H1 (cell line): Measurements from ENCODE around the gene MRPL1. TPM values are rescaled to one million over a fixed set of nuclear protein-coding genes. Genes with fewer than 3 reads are reported as not detected.

Experiments used
- CTCF ChIA-PET: fragments of 300-600 bp; sonication (Branson Sonifier 250); formaldehyde crosslinking; loops from one replicate; lab custom pipeline; 2021; ENCODE audit not compliant: partially characterized antibody; lab: Charles Lee
- POLR2A ChIA-PET: fragments of 300-600 bp; sonication (Branson Sonifier 250); formaldehyde crosslinking; loops from one replicate; lab custom pipeline; 2021; ENCODE audit warnings: inconsistent platforms; ENCODE audit not compliant: partially characterized antibody; lab: Charles Lee
- DNase-seq, 2 experiments: peaks; one replicate each; pipeline versions ENCODE4 v3.0.0 to v3.0.0-alpha.2; 2010 to 2022; ENCODE audit warnings: low spot score in 2 of 2, low read depth in 1 of 2, mixed read lengths in 1 of 2
- FAIRE-seq: peaks from 2 replicates; lab custom pipeline; 2011; peaks lifted over from hg19 to GRCh38; lab: Jason Lieb, UNC
- H2AFZ ChIP-seq: 2 replicates; pipeline ENCODE4 v1.8.1; 2012; ENCODE audit warnings: low read length, inconsistent platforms
- H2AK5ac ChIP-seq: 2 replicates; pipeline ENCODE4 v1.6.1; 2013; ENCODE audit warnings: low read depth, low read length
- H2BK120ac ChIP-seq: replicated peaks from 2 replicates; pipeline ENCODE3; 2013; ENCODE audit warnings: low read depth, low read length, inconsistent platforms
- H2BK12ac ChIP-seq: 2 replicates; pipeline ENCODE4 v1.6.1; 2013; ENCODE audit warnings: low read depth, low read length
- H2BK15ac ChIP-seq: 2 replicates; pipeline ENCODE4 v1.6.1; 2013; ENCODE audit warnings: low read length
- H2BK20ac ChIP-seq: 2 replicates; pipeline ENCODE4 v1.6.1; 2013; ENCODE audit warnings: low read length
- H2BK5ac ChIP-seq: 2 replicates; pipeline ENCODE4 v1.6.1; 2013; ENCODE audit warnings: low read depth, low read length
- H3K14ac ChIP-seq: 2 replicates; pipeline ENCODE4 v1.6.1; 2013; ENCODE audit warnings: inconsistent platforms; ENCODE audit not compliant: insufficient read length
- H3K18ac ChIP-seq: 2 replicates; pipeline ENCODE4 v1.6.1; 2013; ENCODE audit warnings: low read length; ENCODE audit errors: extremely low read depth
- H3K23ac ChIP-seq: 2 replicates; pipeline ENCODE4 v1.6.1; 2013; ENCODE audit warnings: inconsistent platforms; ENCODE audit not compliant: insufficient read length
- H3K23me2 ChIP-seq: 2 replicates; pipeline ENCODE4 v1.6.1; 2013; ENCODE audit warnings: low read depth, low read length
- H3K27ac ChIP-seq: 2 replicates; pipeline ENCODE4 v1.6.1; 2011; ENCODE audit warnings: low read depth, low read length, inconsistent platforms
- H3K27me3 ChIP-seq, 4 experiments: replicated peaks in 1 of 4; 1 replicate in 1 of 4; 2 replicates in 3 of 4; pipeline versions ENCODE4 v1.6.1 to v1.8.1; 2011 to 2013; ENCODE audit warnings: low read length in 3 of 4, mild to moderate bottlenecking in 3 of 4, inconsistent platforms in 2 of 4, mixed read lengths in 2 of 4, moderate library complexity in 1 of 4; ENCODE audit not compliant: control insufficient read depth in 3 of 4, insufficient read depth in 3 of 4; ENCODE audit errors: extremely low read depth in 1 of 4
- H3K36me3 ChIP-seq, 4 experiments: 2 replicates each; pipeline versions ENCODE4 v1.6.1 to v1.8.1; 2011 to 2013; ENCODE audit warnings: mild to moderate bottlenecking in 4 of 4, low read length in 3 of 4, moderate library complexity in 2 of 4, control low read depth in 1 of 4, inconsistent platforms in 1 of 4; ENCODE audit not compliant: insufficient read depth in 4 of 4, control insufficient read depth in 2 of 4
- H3K4ac ChIP-seq: replicated peaks from 2 replicates; pipeline ENCODE3; 2013; ENCODE audit warnings: low read length, low read depth, mixed read lengths, inconsistent platforms; ENCODE audit not compliant: insufficient read length
- H3K4me1 ChIP-seq, 4 experiments: replicated peaks in 1 of 4; 1 replicate in 1 of 4; 2 replicates in 3 of 4; pipeline versions ENCODE4 v1.6.1 to v1.8.1; 2011 to 2013; ENCODE audit warnings: low read length in 3 of 4, inconsistent platforms in 2 of 4, mixed read lengths in 1 of 4; ENCODE audit not compliant: insufficient read depth in 4 of 4, control insufficient read depth in 3 of 4
- H3K4me2 ChIP-seq, 2 experiments: 2 replicates each; pipeline versions ENCODE4 v1.6.1 to v1.8.1; 2011 to 2013; ENCODE audit warnings: low read depth in 2 of 2, low read length in 2 of 2, control low read depth in 1 of 2, inconsistent platforms in 1 of 2, mild to moderate bottlenecking in 1 of 2; ENCODE audit not compliant: insufficient read depth in 1 of 2
- H3K4me3 ChIP-seq, 4 experiments: fragments of 200-600, 300-600 bp in 1 of 4; sonication (generic), shearing (Covaris generic), sonication (Bioruptor Twin) in 1 of 4; 2 replicates each; pipeline versions ENCODE4 v1.5.1 to v1.8.1; 2011 to 2016; ENCODE audit warnings: low read length in 4 of 4, low read depth in 3 of 4, control low read depth in 2 of 4, inconsistent platforms in 2 of 4, mild to moderate bottlenecking in 2 of 4, mixed read lengths in 1 of 4, moderate library complexity in 1 of 4; ENCODE audit not compliant: insufficient read depth in 2 of 4; ENCODE audit errors: extremely low read depth in 1 of 4
- H3K56ac ChIP-seq: replicated peaks from 2 replicates; pipeline ENCODE3; 2013; ENCODE audit warnings: low read depth, mild to moderate bottlenecking, mixed read lengths, low read length, inconsistent platforms; ENCODE audit not compliant: insufficient read length
- H3K79me1 ChIP-seq: 2 replicates; pipeline ENCODE4 v1.6.1; 2013; ENCODE audit warnings: low read depth, low read length, control low read depth
- H3K79me2 ChIP-seq, 2 experiments: 2 replicates each; pipeline versions ENCODE4 v1.6.1 to v1.8.1; 2012 to 2013; ENCODE audit warnings: low read length in 2 of 2, mild to moderate bottlenecking in 2 of 2, inconsistent platforms in 1 of 2; ENCODE audit not compliant: insufficient read depth in 2 of 2, control insufficient read depth in 1 of 2
- H3K9ac ChIP-seq, 4 experiments: replicated peaks in 1 of 4; 1 replicate in 1 of 4; 2 replicates in 3 of 4; pipeline versions ENCODE4 v1.6.1 to v1.8.1; 2011 to 2013; ENCODE audit warnings: low read depth in 3 of 4, low read length in 3 of 4, control low read depth in 2 of 4, mild to moderate bottlenecking in 2 of 4, moderate library complexity in 2 of 4, inconsistent platforms in 1 of 4; ENCODE audit errors: extremely low read depth in 1 of 4
- H3K9me3 ChIP-seq, 2 experiments: 2 replicates each; pipeline versions ENCODE4 v1.6.1 to v1.8.1; 2012 to 2013; ENCODE audit warnings: mild to moderate bottlenecking in 2 of 2, moderate library complexity in 2 of 2, control low read depth in 1 of 2, inconsistent platforms in 1 of 2, low read depth in 1 of 2, low read length in 1 of 2, mixed read lengths in 1 of 2; ENCODE audit not compliant: insufficient read depth in 2 of 2
- H4K20me1 ChIP-seq, 2 experiments: replicated peaks in 1 of 2; 2 replicates each; pipeline versions ENCODE3 to v1.8.1; 2011 to 2013; ENCODE audit warnings: inconsistent platforms in 2 of 2, low read length in 2 of 2, mild to moderate bottlenecking in 1 of 2; ENCODE audit not compliant: insufficient read depth in 2 of 2, control insufficient read depth in 1 of 2
- H4K5ac ChIP-seq: 2 replicates; pipeline ENCODE4 v1.6.1; 2013; ENCODE audit warnings: low read length, low read depth, mixed read lengths, inconsistent platforms; ENCODE audit not compliant: insufficient read length
- H4K8ac ChIP-seq: 2 replicates; pipeline ENCODE4 v1.8.0; 2013; ENCODE audit warnings: mild to moderate bottlenecking, moderate library complexity, low read length, inconsistent platforms; ENCODE audit not compliant: insufficient read depth; ENCODE audit errors: extremely low read depth
- H4K91ac ChIP-seq: replicated peaks from 2 replicates; pipeline ENCODE3; 2013; ENCODE audit warnings: low read length, mixed read lengths, inconsistent platforms; ENCODE audit not compliant: insufficient read length
- BRCA1 ChIP-seq: IDR thresholded peaks from 2 replicates; pipeline ENCODE4 v1.6.1; 2012; ENCODE audit warnings: low read depth, low read length, improper control_type of control experiment
- CBX5 ChIP-seq: fragments of 300-800, 300-1000 bp; sonication (generic); IDR thresholded peaks from 2 replicates; pipeline ENCODE4 v1.7.1; 2016; ENCODE audit warnings: antibody characterized with exemption, low read length, low read depth
- CEBPB ChIP-seq: IDR thresholded peaks from 2 replicates; pipeline ENCODE4 v1.6.1; 2012; ENCODE audit warnings: low read depth, low read length
- CREB1 ChIP-seq: IDR thresholded peaks from 2 replicates; pipeline ENCODE4 v1.6.1; 2012; ENCODE audit warnings: inconsistent platforms
- JUN ChIP-seq: IDR thresholded peaks from 2 replicates; pipeline ENCODE4 v1.6.1; 2011; ENCODE audit warnings: low read depth, mild to moderate bottlenecking, improper control_type of control experiment, low read length
- KDM1A ChIP-seq: fragments of 200-600, 300-600 bp; sonication (generic); IDR thresholded peaks from 2 replicates; pipeline ENCODE4 v1.7.1; 2016; ENCODE audit warnings: mild to moderate bottlenecking, low read length, borderline replicate concordance
- KDM5A ChIP-seq: fragments of 200-600 bp; IDR thresholded peaks from 2 replicates; pipeline ENCODE4 v1.7.1; 2012; ENCODE audit warnings: mild to moderate bottlenecking, low read length, inconsistent platforms, mixed read lengths
- RAD21 ChIP-seq, 2 experiments: IDR thresholded peaks in 1 of 2; conservative IDR thresholded peaks in 1 of 2; 2 replicates each; pipeline ENCODE4 v1.6.1; 2011; ENCODE audit warnings: low read depth in 2 of 2, low read length in 2 of 2, improper control_type of control experiment in 1 of 2, inconsistent platforms in 1 of 2, mild to moderate bottlenecking in 1 of 2, moderate library complexity in 1 of 2
- SAP30 ChIP-seq: fragments of 300-600 bp; sonication (generic); IDR thresholded peaks from 2 replicates; pipeline ENCODE4 v1.7.1; 2012; ENCODE audit warnings: low read length, moderate library complexity, mild to moderate bottlenecking, inconsistent platforms; ENCODE audit not compliant: insufficient read depth, insufficient replicate concordance
- SIN3A ChIP-seq, 2 experiments: IDR thresholded peaks in 1 of 2; conservative IDR thresholded peaks in 1 of 2; 2 replicates each; pipeline ENCODE4 v1.6.1; 2011 to 2012; ENCODE audit warnings: low read length in 2 of 2, improper control_type of control experiment in 1 of 2, low read depth in 1 of 2, mild to moderate bottlenecking in 1 of 2
- SP1 ChIP-seq: IDR thresholded peaks from 2 replicates; pipeline ENCODE4 v1.6.1; 2011; ENCODE audit warnings: low read depth, low read length
- TBP ChIP-seq: IDR thresholded peaks from 2 replicates; pipeline ENCODE4 v1.6.1; 2011; ENCODE audit warnings: low read depth, low read length, improper control_type of control experiment
- YY1 ChIP-seq: IDR thresholded peaks from 2 replicates; pipeline ENCODE4 v1.6.1; 2011; ENCODE audit warnings: low read depth, mild to moderate bottlenecking, low read length
- ZNF274 ChIP-seq: IDR thresholded peaks from 2 replicates; pipeline ENCODE4 v1.7.0; 2012; ENCODE audit warnings: low read length, borderline replicate concordance; ENCODE audit errors: extremely low read depth
- polyA plus RNA-seq, 7 experiments: library from polyadenylated mRNA; depleted of rRNA in 3 of 7; stranded (reverse) in 5 of 7; unstranded in 2 of 7; fragments of >200 nt in 5 of 7; fragments of 200-250 nt in 2 of 7; gene quantifications; 1 replicate in 5 of 7; 2 replicates in 1 of 7; 4 replicates in 1 of 7; pipeline versions ENCODE4 v1.2.1 to v1.2.3, GENCODE V29; 2011 to 2013; ENCODE audit warnings: missing spikeins in 2 of 7, mixed read lengths in 2 of 7
- total RNA-seq: library from RNA; stranded (reverse); fragmentation: NEBNext Ultra II Directional; extraction: Animal tissue kit (Norgen Biotek cat#: 25700); gene quantifications from 2 replicates; pipeline ENCODE4 v1.2.1, GENCODE V29; 2021

The MRPL1 gene
- total and polyA plus RNA-seq, 2 of the 8 experiments (the other 6 are each of a cell fraction or from before 2014, with no cell fraction given) = 9.6 to 37.0 TPM

- H2BK20ac ChIP-seq = no peak overlapping the region
- H4K8ac ChIP-seq = no peak overlapping the region
- FAIRE-seq = no peak
- H3K27me3 ChIP-seq = no peaks in the 10 kb centered on the region
- POLR2A ChIA-PET = no interaction called here
- no peak overlapping the region for H3K4ac ChIP-seq
- no peaks in the 10 kb centered on the region for H3K79me2 ChIP-seq
- no peak overlapping the region for H3K4me3 ChIP-seq
- H3K18ac ChIP-seq = no peak overlapping the region
- H3K56ac ChIP-seq = no peak overlapping the region
- H3K14ac ChIP-seq = no peak overlapping the region
- no peak overlapping the region for H3K4me2 ChIP-seq
- H4K20me1 ChIP-seq = no peaks in the 10 kb centered on the region
- H2BK15ac ChIP-seq = no peak overlapping the region
- no peak overlapping the region for H2AK5ac ChIP-seq
- no peaks in the 10 kb centered on the region for H3K9me3 ChIP-seq
- no peak overlapping the region for H2BK5ac ChIP-seq
- DNase-seq = no peak
- H3K36me3 ChIP-seq = peaks cover 0 to 2% (median 0%) of the 10 kb centered on the region in 4 experiments; a peak in 1 of 8 replicates
- CTCF ChIA-PET = no interaction called here
- no peak overlapping the region for H3K9ac ChIP-seq
- H3K4me1 ChIP-seq = no peaks in the 10 kb centered on the region
- H3K23ac ChIP-seq = no peak overlapping the region
- H2AFZ ChIP-seq = no peak overlapping the region
- H3K79me1 ChIP-seq = 0 out of 2 replicates have a peak, but pooled peaks cover 2% of the 10 kb centered on the region
- H2BK120ac ChIP-seq = no peak overlapping the region
- no peak overlapping the region for H2BK12ac ChIP-seq
- no peak overlapping the region for H3K27ac ChIP-seq
- H3K23me2 ChIP-seq = no peaks in the 10 kb centered on the region
- H4K91ac ChIP-seq = no peak overlapping the region
- no peak overlapping the region for H4K5ac ChIP-seq
- TF ChIP-seq SP1 (no peak), CREB1 (no peak), YY1 (no peak), KDM5A (no peak), SIN3A (conservative IDR thresholded peaks at IDR 0.05 in 1 of 2, IDR thresholded peaks at IDR 0.05 in 1 of 2; ENCODE audit: low read depth in 1 of 2, low read length in 2 of 2) (no peak), RAD21 (IDR thresholded peaks at IDR 0.05 in 1 of 2, conservative IDR thresholded peaks at IDR 0.05 in 1 of 2; ENCODE audit: low read depth in 2 of 2, low read length in 2 of 2) (no peak), JUN (no peak), ZNF274 (no peak), SAP30 (no peak), CBX5 (no peak), CEBPB (no peak), TBP (no peak), KDM1A (no peak), BRCA1 (no peak)
Observed at GRCh38 chr4:77910676-77911075, 48.0 kb downstream of the MRPL1 start.
